Activated CD4-positive, alpha-beta T cell treated with anti-CD3 and anti-CD28 coated beads, Interleukin-2, amount 10 ng/mL, durations not matched to agents 7 days and 5 days (primary cell): ENCODE data around the gene RENBP. TPM values are rescaled to one million over a fixed set of nuclear protein-coding genes. Genes with fewer than 3 reads are reported as not detected.

ENCODE experiments used
- CTCF ChIA-PET: fragments of 350-600 bp; sonication (Branson Sonifier 250); formaldehyde crosslinking; loops from one replicate; lab custom pipeline; 2021; ENCODE audit warnings: antibody characterized with exemption; lab: Charles Lee
- POLR2A ChIA-PET: fragments of 350-600 bp; sonication (Branson Sonifier 250); formaldehyde crosslinking; loops from one replicate; lab custom pipeline; 2021; ENCODE audit warnings: antibody characterized with exemption; lab: Charles Lee
- DNase-seq: peaks from one replicate; pipeline ENCODE4 v3.0.0-alpha.2; 2020
- H3K27ac Mint-ChIP-seq: one replicate; pipeline ENCODE4 v1.8.0; 2021; ENCODE audit warnings: mild to moderate bottlenecking, moderate library complexity, mixed read lengths
- H3K27me3 Mint-ChIP-seq: one replicate; pipeline ENCODE4 v1.8.0; 2021; ENCODE audit warnings: mixed read lengths
- H3K36me3 Mint-ChIP-seq: one replicate; pipeline ENCODE4 v1.8.0; 2021; ENCODE audit warnings: low read depth, mixed read lengths
- H3K4me1 Mint-ChIP-seq: one replicate; pipeline ENCODE4 v1.8.0; 2021; ENCODE audit warnings: mixed read lengths
- H3K4me3 Mint-ChIP-seq: one replicate; pipeline ENCODE4 v1.8.0; 2021; ENCODE audit warnings: mild to moderate bottlenecking, moderate library complexity, mixed read lengths
- H3K9me3 Mint-ChIP-seq: one replicate; pipeline ENCODE4 v1.8.0; 2021; ENCODE audit warnings: mixed read lengths
- total RNA-seq, 2 experiments: library from RNA; stranded (reverse); gene quantifications; one replicate each; pipeline ENCODE4 v1.2.3, GENCODE V29; 2021

Gene RENBP
- total RNA-seq, result 10 to 100 TPM; 14.2 to 16.5 TPM

GRCh38 chrX:153944140-153944799, at the start of gene RENBP:
RENBP (minus strand) TSS chrX:153944643; CDS start chrX:153944610, 33 bp downstream.
- Mint-ChIP-seq H3K36me3 (peaks cover 10% of the 10 kb centered on the region), H3K9me3 (no peaks in the 10 kb centered on the region), H3K4me1 (peaks cover 25% of the 10 kb centered on the region), H3K27me3 (no peaks in the 10 kb centered on the region), H3K27ac (peak within 1 kb of the TSS; percentile 90), H3K4me3 (peak within 1 kb of the TSS; percentile 81)
- peak; percentile 50 for DNase-seq
- ChIA-PET CTCF (interaction anchor here (1.6 to 10.3 kb wide), 4 partner anchors 16 to 180 kb away, joined by 3 to 205 read pairs (median 44); partner anchors contain the start of genes ARHGAP4, HCFC1, NAA10 and PLXNB3), POLR2A (no interaction called here)

- DNase-seq, result no peak
- H3K27me3 Mint-ChIP-seq, result no peaks in the 10 kb centered on the region
- CTCF ChIA-PET, result no interaction called here
- POLR2A ChIA-PET, result no interaction called here
- H3K27ac Mint-ChIP-seq, result peak overlapping the region; percentile 46
- H3K9me3 Mint-ChIP-seq, result no peaks in the 10 kb centered on the region
- no peaks in the 10 kb centered on the region for H3K36me3 Mint-ChIP-seq
- H3K4me3 Mint-ChIP-seq, result no peak overlapping the region
- peaks cover 18% of the 10 kb centered on the region for H3K4me1 Mint-ChIP-seq
Observed at GRCh38 chrX:153993978-153994377, 49.5 kb upstream of the RENBP start.

- Mint-ChIP-seq H3K4me3 (no peak overlapping the region), H3K36me3 (no peaks in the 10 kb centered on the region), H3K9me3 (no peaks in the 10 kb centered on the region), H3K27me3 (no peaks in the 10 kb centered on the region), H3K4me1 (peaks cover 20% of the 10 kb centered on the region), H3K27ac (no peak overlapping the region)
- no peak for DNase-seq
- ChIA-PET CTCF (no interaction called here), POLR2A (no interaction called here)
Observed at GRCh38 chrX:153993079-153993478, 48.6 kb upstream of the RENBP start.

GRCh38 chrX:153992180-153992579, 47.7 kb upstream of the RENBP start:
- Mint-ChIP-seq H3K36me3 (no peaks in the 10 kb centered on the region), H3K9me3 (no peaks in the 10 kb centered on the region), H3K4me1 (peaks cover 22% of the 10 kb centered on the region), H3K4me3 (no peak overlapping the region), H3K27ac (no peak overlapping the region), H3K27me3 (no peaks in the 10 kb centered on the region)
- POLR2A ChIA-PET, result no interaction called here
- DNase-seq, result no peak
- CTCF ChIA-PET, result no interaction called here

GRCh38 chrX:153991013-153991580, 46.7 kb upstream of the RENBP start:
- POLR2A ChIA-PET, result no interaction called here
- Mint-ChIP-seq H3K4me1 (peaks cover 30% of the 10 kb centered on the region), H3K27ac (peak overlapping the region; percentile 66), H3K9me3 (no peaks in the 10 kb centered on the region), H3K27me3 (no peaks in the 10 kb centered on the region), H3K36me3 (no peaks in the 10 kb centered on the region), H3K4me3 (no peak overlapping the region)
- CTCF ChIA-PET, result interaction anchor here (0.6 kb wide), 1 partner anchor 1185 kb away, joined by 3 read pairs; no protein-coding TSS in a partner anchor
- no peak for DNase-seq

GRCh38 chrX:153989973-153990655, 45.7 kb upstream of the RENBP start:
- Mint-ChIP-seq H3K4me1 (peaks cover 30% of the 10 kb centered on the region), H3K9me3 (no peaks in the 10 kb centered on the region), H3K4me3 (no peak overlapping the region), H3K36me3 (no peaks in the 10 kb centered on the region), H3K27ac (peak overlapping the region; percentile 82), H3K27me3 (no peaks in the 10 kb centered on the region)
- ChIA-PET CTCF (interaction anchor here (0.7 to 1.7 kb wide), 5 partner anchors 9 to 23 kb away, joined by 3 to 6 read pairs (median 4); no protein-coding TSS in a partner anchor), POLR2A (no interaction called here)
- DNase-seq, result peak; percentile 34

GRCh38 chrX:153988493-153988892, 44.0 kb upstream of the RENBP start:
- no peaks in the 10 kb centered on the region for H3K36me3 Mint-ChIP-seq
- DNase-seq, result no peak
- no peak overlapping the region for H3K4me3 Mint-ChIP-seq
- ChIA-PET CTCF (interaction anchor here (1.7 kb wide), 1 partner anchor 22 kb away, joined by 6 read pairs; no protein-coding TSS in a partner anchor), POLR2A (no interaction called here)
- no peaks in the 10 kb centered on the region for H3K9me3 Mint-ChIP-seq
- H3K27me3 Mint-ChIP-seq, result no peaks in the 10 kb centered on the region
- peaks cover 46% of the 10 kb centered on the region for H3K4me1 Mint-ChIP-seq
- peak overlapping the region; percentile 54 for H3K27ac Mint-ChIP-seq

GRCh38 chrX:153984351-153985178, 40.1 kb upstream of the RENBP start:
- H3K27me3 Mint-ChIP-seq, result no peaks in the 10 kb centered on the region
- POLR2A ChIA-PET, result no interaction called here
- no peaks in the 10 kb centered on the region for H3K9me3 Mint-ChIP-seq
- H3K27ac Mint-ChIP-seq, result peak overlapping the region; percentile 97
- peak; percentile 46 for DNase-seq
- CTCF ChIA-PET, result interaction anchor here (1.2 to 2.1 kb wide), 2 partner anchors 21 to 25 kb away, joined by 3 to 4 read pairs; no protein-coding TSS in a partner anchor
- peak overlapping the region; percentile 77 for H3K4me3 Mint-ChIP-seq
- H3K36me3 Mint-ChIP-seq, result peaks cover 8% of the 10 kb centered on the region
- peaks cover 62% of the 10 kb centered on the region for H3K4me1 Mint-ChIP-seq

- Mint-ChIP-seq H3K27ac (peak overlapping the region; percentile 97), H3K27me3 (no peaks in the 10 kb centered on the region), H3K9me3 (no peaks in the 10 kb centered on the region), H3K4me3 (peak overlapping the region; percentile 38), H3K36me3 (peaks cover 8% of the 10 kb centered on the region), H3K4me1 (peaks cover 58% of the 10 kb centered on the region)
- ChIA-PET CTCF (no interaction called here), POLR2A (no interaction called here)
- DNase-seq, result no peak
Observed at GRCh38 chrX:153983321-153983801, 38.9 kb upstream of the RENBP start.

- peak; percentile 77 for DNase-seq
- Mint-ChIP-seq H3K27ac (peak overlapping the region; percentile 97), H3K4me1 (peaks cover 52% of the 10 kb centered on the region), H3K9me3 (no peaks in the 10 kb centered on the region), H3K4me3 (peak overlapping the region; percentile 47), H3K27me3 (no peaks in the 10 kb centered on the region), H3K36me3 (peaks cover 8% of the 10 kb centered on the region)
- CTCF ChIA-PET, result interaction anchor here (0.7 to 2.0 kb wide), 5 partner anchors 8 to 38 kb away, joined by 3 to 6 read pairs (median 5); partner anchors contain the start of genes IRAK1 and TMEM187
- POLR2A ChIA-PET, result interaction anchor here (1.0 kb wide), 1 partner anchor 11 kb away, joined by 4 read pairs; the partner anchor contains the start of gene HCFC1
Observed at GRCh38 chrX:153981771-153982533, 37.5 kb upstream of the RENBP start.

GRCh38 chrX:153981231-153981630, 36.8 kb upstream of the RENBP start:
- no peak for DNase-seq
- Mint-ChIP-seq H3K4me3 (peak overlapping the region; percentile 47), H3K27me3 (no peaks in the 10 kb centered on the region)

More at GRCh38 chrX:153981231-153981630, 36.8 kb upstream of the RENBP start:
- CTCF ChIA-PET, result interaction anchor here (0.7 to 2.0 kb wide), 6 partner anchors 9 to 39 kb away, joined by 3 to 6 read pairs (median 4); partner anchors contain the start of genes IRAK1 and TMEM187
- Mint-ChIP-seq H3K9me3 (no peaks in the 10 kb centered on the region), H3K36me3 (peaks cover 8% of the 10 kb centered on the region), H3K27ac (peak overlapping the region; percentile 93), H3K4me1 (peaks cover 46% of the 10 kb centered on the region)
- POLR2A ChIA-PET, result interaction anchor here (1.0 kb wide), 1 partner anchor 10 kb away, joined by 4 read pairs; the partner anchor contains the start of gene HCFC1
